HepG2 (cell line): Measurements from ENCODE around the gene TSSK2. TPM values are rescaled to one million over a fixed set of nuclear protein-coding genes. Genes with fewer than 3 reads are reported as not detected.

ENCODE experiments used
- ATAC-seq: fragments of 200-7000 bp; cut with Tn5 transposase; 3 replicates; pipeline ENCODE4 v1.9.1; 2020; ENCODE audit warnings: mild to moderate bottlenecking, moderate library complexity
- BruUV-seq: library from RNA; stranded (reverse); fragments of 400-500 nt; replicated peaks from 2 replicates; lab custom pipeline; 2021; lab: Mats Ljungman, UMichigan
- CTCF ChIA-PET: fragments of 300-600 bp; formaldehyde crosslinking; extraction: SDS; loops from one replicate; lab custom pipeline; 2021; ENCODE audit warnings: low total read pairs, inconsistent platforms, low intra/inter-chr PET ratio; lab: Yijun Ruan, JAX
- POLR2A ChIA-PET: fragments of 350-600 bp; sonication (Branson Sonifier 250); formaldehyde crosslinking; loops from one replicate; lab custom pipeline; 2020; ENCODE audit warnings: antibody characterized with exemption, inconsistent platforms; lab: Yijun Ruan, JAX
- DNase-seq: peaks from one replicate; pipeline ENCODE4 v3.0.0-alpha.2; 2015; ENCODE audit warnings: low spot score
- FAIRE-seq: peaks from 3 replicates; lab custom pipeline; 2011; peaks lifted over from hg19 to GRCh38; lab: Jason Lieb, UNC
- H2AFZ ChIP-seq: one replicate; pipeline ENCODE4 v1.6.1; 2011; ENCODE audit warnings: low read length, inconsistent platforms
- H3K27ac ChIP-seq: fragments of 300-600 bp; 3 replicates; pipeline ENCODE4 v1.8.0; 2011; ENCODE audit warnings: mixed run types, mild to moderate bottlenecking, mixed read lengths, low read length, inconsistent platforms; ENCODE audit not compliant: insufficient read depth; ENCODE audit errors: extremely low read length
- H3K27me3 ChIP-seq, 2 experiments: fragments of 200-600 bp in 1 of 2; 2 replicates in 1 of 2; 3 replicates in 1 of 2; pipeline versions ENCODE4 v1.6.0 to v1.8.0; 2011; ENCODE audit warnings: low read length in 2 of 2, mild to moderate bottlenecking in 2 of 2, moderate library complexity in 2 of 2, inconsistent platforms in 1 of 2; ENCODE audit not compliant: insufficient read depth in 2 of 2, control insufficient read depth in 1 of 2
- H3K36me3 ChIP-seq, 2 experiments: fragments of 200-600 bp in 1 of 2; replicated peaks in 1 of 2; 2 replicates in 1 of 2; 3 replicates in 1 of 2; pipeline versions ENCODE4 v1.5.1 to v1.8.0; 2011; ENCODE audit warnings: low read length in 2 of 2, inconsistent platforms in 1 of 2; ENCODE audit not compliant: insufficient read depth in 2 of 2, control insufficient read depth in 1 of 2
- H3K4me1 ChIP-seq: 2 replicates; pipeline ENCODE4 v1.5.1; 2012; ENCODE audit warnings: low read length, inconsistent platforms; ENCODE audit not compliant: insufficient read depth
- H3K4me2 ChIP-seq: 2 replicates; pipeline ENCODE4 v1.6.0; 2011; ENCODE audit warnings: low read depth, low read length, inconsistent platforms
- H3K4me3 ChIP-seq, 3 experiments: fragments of 200-600 bp in 1 of 3; sonication (generic), shearing (Covaris generic) in 1 of 3; replicated peaks in 1 of 3; 2 replicates each; pipeline ENCODE4 v1.5.1; 2011 to 2016; ENCODE audit warnings: low read length in 3 of 3, inconsistent platforms in 2 of 3, low read depth in 2 of 3, mild to moderate bottlenecking in 2 of 3, control low read depth in 1 of 3, mixed read lengths in 1 of 3; ENCODE audit not compliant: insufficient read depth in 1 of 3
- H3K79me2 ChIP-seq: one replicate; pipeline ENCODE4 v1.6.1; 2011; ENCODE audit warnings: low read length, inconsistent platforms; ENCODE audit not compliant: insufficient read depth
- H3K9ac ChIP-seq: 2 replicates; pipeline ENCODE4 v1.6.0; 2011; ENCODE audit warnings: mild to moderate bottlenecking, low read depth, low read length, inconsistent platforms; ENCODE audit not compliant: insufficient read depth
- H3K9me3 ChIP-seq: 2 replicates; pipeline ENCODE4 v1.5.1; 2012; ENCODE audit warnings: mild to moderate bottlenecking, low read length
- H4K20me1 ChIP-seq: 2 replicates; pipeline ENCODE4 v1.6.0; 2011; ENCODE audit warnings: inconsistent platforms, mild to moderate bottlenecking, low read length, moderate library complexity; ENCODE audit not compliant: insufficient read depth
- ATF1 ChIP-seq: IDR thresholded peaks from 2 replicates; pipeline ENCODE4 v1.6.1; 2016; ENCODE audit warnings: mild to moderate bottlenecking, control low read depth
- CCDC6 ChIP-seq: sonication (generic); formaldehyde crosslinking; IDR thresholded peaks from 2 replicates; pipeline ENCODE4 v1.8.1; 2022; ENCODE audit warnings: mild to moderate bottlenecking, missing genetic modification reagents, moderate library complexity
- CEBPB ChIP-seq: IDR thresholded peaks from 2 replicates; pipeline ENCODE4 v1.6.1; 2011; ENCODE audit warnings: low read depth, low read length, improper control_type of control experiment, borderline replicate concordance
- ELF1 ChIP-seq: sonication (generic); formaldehyde crosslinking; IDR thresholded peaks from 2 replicates; pipeline ENCODE4 v1.4.0; 2020; ENCODE audit warnings: missing genetic modification reagents
- MXD3 ChIP-seq: IDR thresholded peaks from 2 replicates; pipeline ENCODE4 v1.6.1; 2016; ENCODE audit warnings: mild to moderate bottlenecking, missing biosample characterization, missing genetic modification reagents
- PAWR ChIP-seq: sonication (generic); formaldehyde crosslinking; IDR thresholded peaks from 2 replicates; pipeline ENCODE4 v1.4.0; 2020; ENCODE audit warnings: missing genetic modification reagents, mild to moderate bottlenecking, borderline replicate concordance
- POLR2A ChIP-seq, 2 experiments: IDR thresholded peaks; 2 replicates each; pipeline ENCODE4 v1.6.1; 2011; ENCODE audit warnings: low read depth in 2 of 2, low read length in 2 of 2, mild to moderate bottlenecking in 1 of 2, moderate library complexity in 1 of 2; ENCODE audit not compliant: insufficient read depth in 1 of 2
- SP1 ChIP-seq, 2 experiments: fragments of 450-650 bp in 1 of 2; sonication (generic) in 1 of 2; formaldehyde crosslinking in 1 of 2; IDR thresholded peaks; 2 replicates each; pipeline versions ENCODE4 v1.4.0 to v1.6.1; 2016 to 2020; ENCODE audit warnings: missing genetic modification reagents in 1 of 2
- THAP8 ChIP-seq: sonication (generic); formaldehyde crosslinking; IDR thresholded peaks from 2 replicates; pipeline ENCODE4 v1.5.1; 2020; ENCODE audit warnings: missing genetic modification reagents, mild to moderate bottlenecking, borderline replicate concordance
- ZC3H4 ChIP-seq: sonication (generic); formaldehyde crosslinking; IDR thresholded peaks from 2 replicates; pipeline ENCODE4 v1.4.0; 2020; ENCODE audit warnings: missing genetic modification reagents, borderline replicate concordance
- ZMAT3 ChIP-seq: sonication (generic); formaldehyde crosslinking; conservative IDR thresholded peaks from 2 replicates; pipeline ENCODE4 v1.7.0; 2021; ENCODE audit warnings: missing genetic modification reagents
- ZNF234 ChIP-seq: sonication (generic); formaldehyde crosslinking; conservative IDR thresholded peaks from 2 replicates; pipeline ENCODE4 v1.5.1; 2020; ENCODE audit warnings: mild to moderate bottlenecking, missing genetic modification reagents
- ZNF331 ChIP-seq: sonication (generic); formaldehyde crosslinking; IDR thresholded peaks from 2 replicates; pipeline ENCODE4 v1.4.0; 2020; ENCODE audit warnings: missing genetic modification reagents
- ZNF333 ChIP-seq: sonication (generic); formaldehyde crosslinking; IDR thresholded peaks from 2 replicates; pipeline ENCODE4 v1.4.0; 2020; ENCODE audit warnings: mild to moderate bottlenecking, missing genetic modification reagents, borderline replicate concordance
- ZNF496 ChIP-seq: sonication (generic); formaldehyde crosslinking; IDR thresholded peaks from 2 replicates; pipeline ENCODE4 v1.8.1; 2023; ENCODE audit warnings: mild to moderate bottlenecking, moderate library complexity, missing genetic modification reagents; ENCODE audit not compliant: insufficient replicate concordance
- ZNF501 ChIP-seq: sonication (generic); formaldehyde crosslinking; IDR thresholded peaks from 2 replicates; pipeline ENCODE4 v1.5.1; 2020; ENCODE audit warnings: mild to moderate bottlenecking, moderate library complexity, missing genetic modification reagents
- ZNF790 ChIP-seq: sonication (generic); formaldehyde crosslinking; IDR thresholded peaks from 2 replicates; pipeline ENCODE4 v1.8.0; 2022; ENCODE audit warnings: missing genetic modification reagents, mild to moderate bottlenecking, borderline replicate concordance
- ZNF841 ChIP-seq: sonication (generic); formaldehyde crosslinking; IDR thresholded peaks from 2 replicates; pipeline ENCODE4 v1.8.1; 2023; ENCODE audit warnings: missing genetic modification reagents, borderline replicate concordance
- WGBS: methylation state at CpG from one replicate; pipeline ENCODE4 v1.1.6; 2017; ENCODE audit warnings: low lambda C conversion rate; 5-methylcytosine and 5-hydroxymethylcytosine counted together
- in situ Hi-C: cut with HindIII; loops from 2 replicates; pipeline ENCODE4 v1.10.0; 2017; ENCODE audit warnings: low pct_unique_long_range_greater_than_20kb; ENCODE audit not compliant: extremely low pct_ligation_motif_present
- intact Hi-C: fragments of 100-400 bp; cut with micrococcal nuclease; formaldehyde crosslinking; loops from one replicate; pipeline ENCODE4 v1.10.0; 2022; ENCODE audit not compliant: unreplicated experiment
- polyA plus RNA-seq, 8 experiments: library from polyadenylated mRNA; depleted of rRNA in 3 of 8; stranded (reverse) in 7 of 8; unstranded in 1 of 8; fragments of >200 nt; fragmentation: Illumina TruSeq in 4 of 8; extraction: Trizol in 4 of 8; gene quantifications; 2 replicates each; pipeline versions ENCODE4 v1.2.1 to v1.2.3, GENCODE V29; 2011 to 2016; ENCODE audit warnings: low read depth in 4 of 8, missing spikeins in 1 of 8, mixed read lengths in 1 of 8; ENCODE audit not compliant: insufficient read depth in 1 of 8
- total RNA-seq, 5 experiments: library from RNA; depleted of rRNA; stranded (reverse); fragments of >200 nt; fragmentation: Illumina TruSeq; extraction: Trizol; gene quantifications; 2 replicates each; pipeline ENCODE4 v1.2.3, GENCODE V29; 2016; ENCODE audit warnings: low read depth in 1 of 5

Gene TSSK2
- total and polyA plus RNA-seq, 2 of the 13 experiments (the other 11 are each of a cell fraction or from before 2014, with no cell fraction given) = not detected

GRCh38 chr22:19107730-19108074 lies 23.4 kb upstream of the TSSK2 start:
- BruUV-seq = no TSS peak
- Histone ChIP-seq H3K4me1 (peaks cover 18% of the 10 kb centered on the region), H3K36me3 (peaks cover 1 to 8% of the 10 kb centered on the region in 2 experiments), H3K4me3 (no peak overlapping the region), H3K79me2 (peaks cover 84% of the 10 kb centered on the region), H4K20me1 (peaks cover 45% of the 10 kb centered on the region), H3K27ac (no peak overlapping the region), H3K9ac (no peak overlapping the region), H3K27me3 (no peaks in the 10 kb centered on the region; a peak in 1 of 5 replicates), H3K9me3 (no peaks in the 10 kb centered on the region), H2AFZ (no peak overlapping the region), H3K4me2 (no peak overlapping the region)
- no peak for FAIRE-seq
- DNase-seq = no peak
- no peak for ATAC-seq
- WGBS = 91% methylated on average over 7 of the region's 8 CpGs
- intact Hi-C loops = no loop called here
- TF ChIP-seq ZNF501 (CRISPR knock-in tag) = no peak
- TF ChIP-seq ZNF496 = no peak
- TF ChIP-seq CCDC6 = no peak
- no peak for TF ChIP-seq ZNF331 (CRISPR knock-in tag)
- no peak for TF ChIP-seq ATF1 (CRISPR knock-in tag)
- TF ChIP-seq ZNF333 = no peak
- TF ChIP-seq CEBPB = no peak
- TF ChIP-seq ZNF790 (CRISPR knock-in tag) = no peak
- TF ChIP-seq ZMAT3 = no peak
- TF ChIP-seq POLR2A (IDR thresholded peaks at IDR 0.05; ENCODE audit: insufficient read depth in 1 of 2, low read depth in 2 of 2, low read length in 2 of 2) = no peak
- no peak for TF ChIP-seq SP1 (IDR thresholded peaks at IDR 0.05)
- no peak for TF ChIP-seq SP1 (CRISPR knock-in tag; IDR thresholded peaks at IDR 0.05)
- TF ChIP-seq ZNF841 (CRISPR knock-in tag) = no peak
- TF ChIP-seq PAWR (CRISPR knock-in tag) = no peak
- no peak for TF ChIP-seq MXD3 (CRISPR knock-in tag)
- TF ChIP-seq ZNF234 (CRISPR knock-in tag) = no peak
- no peak for TF ChIP-seq ZC3H4 (CRISPR knock-in tag)
- TF ChIP-seq ELF1 (CRISPR knock-in tag) = no peak
- no peak for TF ChIP-seq THAP8 (CRISPR knock-in tag)
- in situ Hi-C loops = no loop called here
- ChIA-PET CTCF (no interaction called here), POLR2A (no interaction called here)
